Neutrophil (primary cell): ENCODE measurements around the gene ASB10.

Experiments
- H3K27ac ChIP-seq: fragments of 200-600 bp; sonication (generic); 2 replicates; pipeline ENCODE4 v1.5.1; 2016; ENCODE audit warnings: mild to moderate bottlenecking, moderate library complexity
- H3K27me3 ChIP-seq: fragments of 200-600 bp; sonication (generic); 2 replicates; pipeline ENCODE4 v1.6.0; 2016; ENCODE audit warnings: mild to moderate bottlenecking
- H3K36me3 ChIP-seq: fragments of 200-600 bp; sonication (generic); 2 replicates; pipeline ENCODE4 v1.5.1; 2017
- H3K4me1 ChIP-seq, 2 experiments: fragments of 200-600 bp in 1 of 2; sonication (generic) in 1 of 2; 1 replicate in 1 of 2; 2 replicates in 1 of 2; pipeline versions ENCODE4 v1.5.1 to v1.6.1; 2013 to 2016; ENCODE audit warnings: low read depth in 1 of 2, low read length in 1 of 2, mild to moderate bottlenecking in 1 of 2, moderate library complexity in 1 of 2; ENCODE audit not compliant: control insufficient read depth in 1 of 2, insufficient read depth in 1 of 2
- H3K4me3 ChIP-seq, 2 experiments: fragments of 200-600 bp in 1 of 2; sonication (generic) in 1 of 2; 1 replicate in 1 of 2; 2 replicates in 1 of 2; pipeline ENCODE4 v1.5.1; 2013 to 2016; ENCODE audit warnings: low read depth in 1 of 2, low read length in 1 of 2, mild to moderate bottlenecking in 1 of 2, moderate library complexity in 1 of 2
- H3K9me3 ChIP-seq: fragments of 200-600 bp; sonication (generic); 2 replicates; pipeline ENCODE4 v1.5.1; 2016
- TF ChIP-seq, protein P1 (sequence below): fragments of 200-600 bp; sonication (generic); IDR thresholded peaks from 2 replicates; pipeline ENCODE4 v1.5.1; 2016; ENCODE audit warnings: antibody characterized with exemption

ASB10 gene, protein sequence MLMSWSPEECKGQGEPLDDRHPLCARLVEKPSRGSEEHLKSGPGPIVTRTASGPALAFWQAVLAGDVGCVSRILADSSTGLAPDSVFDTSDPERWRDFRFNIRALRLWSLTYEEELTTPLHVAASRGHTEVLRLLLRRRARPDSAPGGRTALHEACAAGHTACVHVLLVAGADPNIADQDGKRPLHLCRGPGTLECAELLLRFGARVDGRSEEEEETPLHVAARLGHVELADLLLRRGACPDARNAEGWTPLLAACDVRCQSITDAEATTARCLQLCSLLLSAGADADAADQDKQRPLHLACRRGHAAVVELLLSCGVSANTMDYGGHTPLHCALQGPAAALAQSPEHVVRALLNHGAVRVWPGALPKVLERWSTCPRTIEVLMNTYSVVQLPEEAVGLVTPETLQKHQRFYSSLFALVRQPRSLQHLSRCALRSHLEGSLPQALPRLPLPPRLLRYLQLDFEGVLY

DNA sequence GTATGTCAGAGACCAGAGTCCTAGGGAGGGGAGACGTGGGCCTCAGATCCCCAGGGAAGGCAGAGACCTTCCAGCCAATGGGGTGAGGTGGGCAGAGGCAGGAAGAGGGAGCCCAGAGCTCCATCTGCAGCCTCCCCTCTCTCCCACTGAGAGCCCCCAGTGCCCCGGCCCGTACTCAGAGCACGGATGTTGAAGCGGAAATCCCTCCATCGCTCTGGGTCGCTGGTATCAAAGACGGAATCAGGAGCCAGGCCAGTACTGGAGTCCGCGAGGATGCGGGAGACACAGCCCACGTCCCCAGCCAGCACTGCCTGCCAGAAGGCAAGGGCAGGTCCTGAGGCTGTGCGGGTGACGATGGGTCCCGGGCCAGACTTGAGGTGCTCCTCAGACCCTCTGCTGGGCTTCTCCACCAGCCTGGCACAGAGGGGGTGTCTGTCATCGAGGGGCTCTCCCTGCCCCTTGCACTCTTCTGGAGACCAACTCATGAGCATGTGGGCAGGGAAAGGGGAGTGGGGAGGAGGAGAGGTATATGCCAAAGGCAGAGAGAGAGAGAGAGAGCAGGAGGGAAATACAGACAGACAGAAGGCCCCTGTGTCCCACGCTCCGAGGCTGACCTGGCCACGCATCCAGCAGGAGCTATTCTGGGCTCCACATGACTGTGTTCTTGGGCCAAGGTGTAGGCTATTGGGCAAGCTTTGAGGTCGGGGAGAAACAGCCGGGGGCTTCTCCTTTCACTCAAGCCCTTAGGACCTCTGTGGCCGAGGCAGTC is at the start of gene ASB10:
ASB10 (minus strand) TSS at position 611 of the 769 bp plus-strand sequence; CDS start at position 491, 120 bp downstream.
- no peak within 1 kb of the TSS for H3K4me3 ChIP-seq
- H3K36me3 ChIP-seq: no peaks in the 10 kb centered on the region
- H3K4me1 ChIP-seq: no peaks in the 10 kb centered on the region
- H3K27me3 ChIP-seq: peaks cover 12% of the 10 kb centered on the region
- no peak within 1 kb of the TSS for H3K27ac ChIP-seq
- H3K9me3 ChIP-seq: no peaks in the 10 kb centered on the region
- TF ChIP-seq, protein P1, sequence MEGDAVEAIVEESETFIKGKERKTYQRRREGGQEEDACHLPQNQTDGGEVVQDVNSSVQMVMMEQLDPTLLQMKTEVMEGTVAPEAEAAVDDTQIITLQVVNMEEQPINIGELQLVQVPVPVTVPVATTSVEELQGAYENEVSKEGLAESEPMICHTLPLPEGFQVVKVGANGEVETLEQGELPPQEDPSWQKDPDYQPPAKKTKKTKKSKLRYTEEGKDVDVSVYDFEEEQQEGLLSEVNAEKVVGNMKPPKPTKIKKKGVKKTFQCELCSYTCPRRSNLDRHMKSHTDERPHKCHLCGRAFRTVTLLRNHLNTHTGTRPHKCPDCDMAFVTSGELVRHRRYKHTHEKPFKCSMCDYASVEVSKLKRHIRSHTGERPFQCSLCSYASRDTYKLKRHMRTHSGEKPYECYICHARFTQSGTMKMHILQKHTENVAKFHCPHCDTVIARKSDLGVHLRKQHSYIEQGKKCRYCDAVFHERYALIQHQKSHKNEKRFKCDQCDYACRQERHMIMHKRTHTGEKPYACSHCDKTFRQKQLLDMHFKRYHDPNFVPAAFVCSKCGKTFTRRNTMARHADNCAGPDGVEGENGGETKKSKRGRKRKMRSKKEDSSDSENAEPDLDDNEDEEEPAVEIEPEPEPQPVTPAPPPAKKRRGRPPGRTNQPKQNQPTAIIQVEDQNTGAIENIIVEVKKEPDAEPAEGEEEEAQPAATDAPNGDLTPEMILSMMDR: no peak

DNA sequence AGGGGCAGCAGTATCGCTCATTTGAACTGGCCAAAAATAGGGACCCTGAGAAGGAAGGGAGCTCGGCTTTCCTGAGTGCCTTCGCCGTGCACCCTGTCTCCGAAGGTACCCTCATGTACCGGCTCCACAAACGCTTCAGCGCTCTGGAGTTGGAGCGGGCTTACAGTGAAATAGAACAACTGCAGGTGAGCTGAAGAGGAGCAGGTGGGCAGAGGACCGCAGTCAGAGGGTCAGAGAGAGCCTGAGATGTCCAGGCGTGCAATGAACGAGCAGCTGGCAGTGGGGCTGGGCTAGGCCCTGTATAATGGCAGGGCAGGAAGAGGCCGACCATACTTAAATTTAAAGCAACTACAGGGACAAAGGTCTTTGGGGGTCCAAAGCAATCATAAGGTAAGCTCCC is 49.4 kb upstream of the ASB10 start:
- Histone ChIP-seq H3K27ac (no peak overlapping the region), H3K27me3 (no peaks in the 10 kb centered on the region), H3K9me3 (no peaks in the 10 kb centered on the region), H3K4me3 (no peak overlapping the region), H3K4me1 (peaks cover 19 to 22% of the 10 kb centered on the region in 2 experiments), H3K36me3 (peaks cover 62% of the 10 kb centered on the region)
- TF ChIP-seq, protein P1: no peak

DNA sequence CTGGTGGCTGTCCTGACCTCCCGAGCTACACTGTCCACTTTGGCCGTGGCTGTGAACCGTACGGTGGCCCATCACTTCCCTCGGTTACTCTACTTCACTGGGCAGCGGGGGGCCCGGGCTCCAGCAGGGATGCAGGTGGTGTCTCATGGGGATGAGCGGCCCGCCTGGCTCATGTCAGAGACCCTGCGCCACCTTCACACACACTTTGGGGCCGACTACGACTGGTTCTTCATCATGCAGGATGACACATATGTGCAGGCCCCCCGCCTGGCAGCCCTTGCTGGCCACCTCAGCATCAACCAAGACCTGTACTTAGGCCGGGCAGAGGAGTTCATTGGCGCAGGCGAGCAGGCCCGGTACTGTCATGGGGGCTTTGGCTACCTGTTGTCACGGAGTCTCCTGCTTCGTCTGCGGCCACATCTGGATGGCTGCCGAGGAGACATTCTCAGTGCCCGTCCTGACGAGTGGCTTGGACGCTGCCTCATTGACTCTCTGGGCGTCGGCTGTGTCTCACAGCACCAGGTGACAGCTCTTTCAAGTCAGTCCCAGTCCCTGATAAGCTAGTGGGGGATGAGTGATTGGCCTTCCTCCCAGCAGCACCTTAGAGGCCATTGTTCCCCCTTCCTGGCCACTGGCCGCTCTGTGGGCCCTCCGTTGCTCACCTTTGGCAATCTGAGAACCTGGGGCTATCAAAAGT is 48.2 kb upstream of the ASB10 start:
- peaks cover 55% of the 10 kb centered on the region for H3K36me3 ChIP-seq
- H3K4me1 ChIP-seq: peaks cover 19 to 22% of the 10 kb centered on the region in 2 experiments
- H3K4me3 ChIP-seq: no peak overlapping the region

DNA sequence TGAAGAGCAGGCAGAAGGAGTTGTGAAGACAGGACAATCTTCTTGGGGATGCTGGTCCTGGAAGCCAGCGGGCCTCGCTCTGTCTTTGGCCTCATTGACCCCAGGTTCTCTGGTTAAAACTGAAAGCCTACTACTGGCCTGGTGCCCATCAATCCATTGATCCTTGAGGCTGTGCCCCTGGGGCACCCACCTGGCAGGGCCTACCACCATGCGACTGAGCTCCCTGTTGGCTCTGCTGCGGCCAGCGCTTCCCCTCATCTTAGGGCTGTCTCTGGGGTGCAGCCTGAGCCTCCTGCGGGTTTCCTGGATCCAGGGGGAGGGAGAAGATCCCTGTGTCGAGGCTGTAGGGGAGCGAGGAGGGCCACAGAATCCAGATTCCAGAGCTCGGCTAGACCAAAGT is 46.8 kb upstream of the ASB10 start:
- Histone ChIP-seq H3K9me3 (no peaks in the 10 kb centered on the region), H3K27me3 (peaks cover 6% of the 10 kb centered on the region), H3K4me3 (peak overlapping the region; percentile 95), H3K27ac (peak overlapping the region; percentile 94), H3K36me3 (peaks cover 43% of the 10 kb centered on the region), H3K4me1 (peaks cover 19 to 22% of the 10 kb centered on the region in 2 experiments)
- TF ChIP-seq, protein P1: no peak

More for the DNA sequence above, 48.2 kb upstream of the ASB10 start:
- TF ChIP-seq, protein P1: no peak
- Histone ChIP-seq H3K27me3 (no peaks in the 10 kb centered on the region), H3K9me3 (no peaks in the 10 kb centered on the region), H3K27ac (no peak overlapping the region)

DNA sequence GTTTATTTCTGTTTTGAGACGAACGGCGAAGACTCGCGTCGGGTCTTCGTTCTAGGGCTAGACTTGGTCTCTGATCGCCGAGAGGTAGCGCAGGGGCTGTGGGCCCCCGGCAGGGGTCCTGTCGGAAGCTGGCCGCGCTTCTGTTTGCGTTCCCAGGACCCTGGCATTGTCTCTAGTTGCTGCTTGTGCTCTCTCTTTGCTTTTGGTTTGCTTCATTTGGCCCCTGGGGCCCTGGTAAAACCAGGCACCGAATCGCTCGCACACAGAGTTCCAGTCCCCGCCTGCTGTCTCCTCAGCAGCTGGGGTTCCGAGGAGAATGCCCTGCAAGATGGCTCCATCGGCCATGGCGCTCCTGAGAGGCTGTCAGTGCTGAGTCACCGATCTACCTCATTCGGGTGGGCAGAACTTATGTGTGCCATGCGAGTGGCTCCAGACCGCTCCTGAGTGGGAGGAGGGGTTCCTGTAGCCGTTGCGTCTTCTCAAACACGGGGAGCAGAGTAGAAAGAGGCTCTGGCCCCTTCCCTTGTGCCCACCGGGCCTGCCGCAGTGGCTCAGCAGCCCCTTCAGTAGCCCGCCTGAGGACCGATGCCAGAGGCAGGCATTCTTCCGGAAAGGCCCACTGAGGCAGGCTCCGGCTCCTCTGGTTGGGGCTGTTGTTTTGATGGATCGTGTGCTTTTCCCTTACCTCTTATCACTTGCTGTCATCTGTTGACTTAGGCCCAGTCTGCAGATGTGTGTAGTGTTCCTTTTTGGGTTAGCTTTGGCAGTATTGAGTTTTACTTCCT is 46.1 kb upstream of the ASB10 start:
- Histone ChIP-seq H3K36me3 (peaks cover 36% of the 10 kb centered on the region), H3K4me1 (peaks cover 20 to 23% of the 10 kb centered on the region in 2 experiments), H3K4me3 (peak overlapping the region; percentile 95), H3K9me3 (no peaks in the 10 kb centered on the region), H3K27ac (peak overlapping the region; percentile 94), H3K27me3 (peaks cover 6% of the 10 kb centered on the region)
- TF ChIP-seq, protein P1: no peak
